ENCODE results near the gene CREB3L1.

CREB3L1 gene, protein sequence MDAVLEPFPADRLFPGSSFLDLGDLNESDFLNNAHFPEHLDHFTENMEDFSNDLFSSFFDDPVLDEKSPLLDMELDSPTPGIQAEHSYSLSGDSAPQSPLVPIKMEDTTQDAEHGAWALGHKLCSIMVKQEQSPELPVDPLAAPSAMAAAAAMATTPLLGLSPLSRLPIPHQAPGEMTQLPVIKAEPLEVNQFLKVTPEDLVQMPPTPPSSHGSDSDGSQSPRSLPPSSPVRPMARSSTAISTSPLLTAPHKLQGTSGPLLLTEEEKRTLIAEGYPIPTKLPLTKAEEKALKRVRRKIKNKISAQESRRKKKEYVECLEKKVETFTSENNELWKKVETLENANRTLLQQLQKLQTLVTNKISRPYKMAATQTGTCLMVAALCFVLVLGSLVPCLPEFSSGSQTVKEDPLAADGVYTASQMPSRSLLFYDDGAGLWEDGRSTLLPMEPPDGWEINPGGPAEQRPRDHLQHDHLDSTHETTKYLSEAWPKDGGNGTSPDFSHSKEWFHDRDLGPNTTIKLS

DNA sequence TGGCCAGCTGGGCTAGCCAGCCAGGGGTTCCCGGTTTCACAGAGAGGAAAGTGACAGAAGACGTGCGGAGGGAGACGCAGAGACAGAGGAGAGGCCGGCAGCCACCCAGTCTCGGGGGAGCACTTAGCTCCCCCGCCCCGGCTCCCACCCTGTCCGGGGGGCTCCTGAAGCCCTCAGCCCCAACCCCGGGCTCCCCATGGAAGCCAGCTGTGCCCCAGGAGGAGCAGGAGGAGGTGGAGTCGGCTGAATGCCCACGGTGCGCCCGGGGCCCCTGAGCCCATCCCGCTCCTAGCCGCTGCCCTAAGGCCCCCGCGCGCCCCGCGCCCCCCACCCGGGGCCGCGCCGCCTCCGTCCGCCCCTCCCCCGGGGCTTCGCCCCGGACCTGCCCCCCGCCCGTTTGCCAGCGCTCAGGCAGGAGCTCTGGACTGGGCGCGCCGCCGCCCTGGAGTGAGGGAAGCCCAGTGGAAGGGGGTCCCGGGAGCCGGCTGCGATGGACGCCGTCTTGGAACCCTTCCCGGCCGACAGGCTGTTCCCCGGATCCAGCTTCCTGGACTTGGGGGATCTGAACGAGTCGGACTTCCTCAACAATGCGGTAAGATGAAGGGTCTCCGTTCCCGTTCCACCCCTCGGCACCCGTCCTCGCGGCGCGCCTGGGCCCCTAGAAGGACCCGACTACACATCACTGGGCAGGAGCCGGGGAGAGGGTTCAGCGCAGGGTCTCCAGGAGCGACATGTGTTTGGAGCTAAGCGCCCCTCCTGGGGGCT is at the start of gene CREB3L1:
TSS of gene CREB3L1 (plus strand) at position 41 of the 765 bp plus-strand sequence. CDS start at position 491, 450 bp downstream.
- H3K4me3 ChIP-seq (ENCODE audit: control insufficient read depth, low read depth, low read length): peak within 1 kb of the TSS; percentile 89
- no peak for DNase-seq (ENCODE audit: low read depth)

DNA sequence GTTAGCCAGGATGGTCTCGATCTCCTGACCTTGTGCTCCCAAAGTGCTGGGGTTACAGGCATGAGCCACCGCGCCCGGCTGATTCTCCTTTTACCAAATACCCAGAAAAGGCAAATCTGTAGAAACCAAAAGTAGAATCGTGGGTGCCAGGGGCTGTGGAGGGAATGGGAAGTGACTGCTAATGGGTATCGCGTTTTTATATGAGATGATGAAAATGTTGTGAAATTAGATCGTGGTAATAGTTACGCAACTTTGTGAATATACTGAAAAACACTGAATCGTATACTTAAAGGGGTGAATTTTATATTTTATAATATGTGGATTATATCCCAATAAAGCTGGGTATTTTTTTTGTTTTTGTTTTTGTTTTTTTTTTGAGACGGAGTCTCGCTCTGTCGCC is 48.2 kb upstream of the CREB3L1 start:
- DNase-seq (ENCODE audit: low read depth): no peak
- H3K4me3 ChIP-seq (ENCODE audit: control insufficient read depth, low read depth, low read length): no peak overlapping the region
- TF ChIP-seq, protein P1, sequence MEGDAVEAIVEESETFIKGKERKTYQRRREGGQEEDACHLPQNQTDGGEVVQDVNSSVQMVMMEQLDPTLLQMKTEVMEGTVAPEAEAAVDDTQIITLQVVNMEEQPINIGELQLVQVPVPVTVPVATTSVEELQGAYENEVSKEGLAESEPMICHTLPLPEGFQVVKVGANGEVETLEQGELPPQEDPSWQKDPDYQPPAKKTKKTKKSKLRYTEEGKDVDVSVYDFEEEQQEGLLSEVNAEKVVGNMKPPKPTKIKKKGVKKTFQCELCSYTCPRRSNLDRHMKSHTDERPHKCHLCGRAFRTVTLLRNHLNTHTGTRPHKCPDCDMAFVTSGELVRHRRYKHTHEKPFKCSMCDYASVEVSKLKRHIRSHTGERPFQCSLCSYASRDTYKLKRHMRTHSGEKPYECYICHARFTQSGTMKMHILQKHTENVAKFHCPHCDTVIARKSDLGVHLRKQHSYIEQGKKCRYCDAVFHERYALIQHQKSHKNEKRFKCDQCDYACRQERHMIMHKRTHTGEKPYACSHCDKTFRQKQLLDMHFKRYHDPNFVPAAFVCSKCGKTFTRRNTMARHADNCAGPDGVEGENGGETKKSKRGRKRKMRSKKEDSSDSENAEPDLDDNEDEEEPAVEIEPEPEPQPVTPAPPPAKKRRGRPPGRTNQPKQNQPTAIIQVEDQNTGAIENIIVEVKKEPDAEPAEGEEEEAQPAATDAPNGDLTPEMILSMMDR (IDR thresholded peaks at IDR 0.05; ENCODE audit: control insufficient read depth, insufficient read depth, low read depth, low read length, missing control alignments): no peak

More for the DNA sequence above, at the start of gene CREB3L1:
- TF ChIP-seq, protein P1 (IDR thresholded peaks at IDR 0.05; ENCODE audit: control insufficient read depth, insufficient read depth, low read depth, low read length, missing control alignments): no peak

DNA sequence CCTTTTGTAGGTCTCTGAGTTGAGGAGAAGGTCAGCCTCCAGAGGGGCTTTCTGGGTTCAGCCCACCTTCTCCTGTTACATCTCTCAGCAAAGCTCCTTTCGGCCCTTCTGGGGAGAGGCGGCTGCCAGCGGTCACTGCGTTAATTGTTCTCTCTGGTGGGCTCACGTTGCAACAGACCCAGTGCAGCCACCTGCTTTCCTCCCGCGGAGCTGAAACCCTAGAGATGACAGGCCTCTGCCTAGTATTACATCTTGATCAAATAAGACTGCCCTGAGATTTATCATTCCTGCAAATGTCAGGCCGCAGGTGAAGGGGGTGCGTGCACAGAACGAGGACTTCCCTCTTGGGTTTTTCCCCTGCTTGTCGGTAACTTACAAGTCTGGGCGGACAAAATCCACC is 43.2 kb upstream of the CREB3L1 start:
- TF ChIP-seq, protein P1 (IDR thresholded peaks at IDR 0.05; ENCODE audit: control insufficient read depth, insufficient read depth, low read depth, low read length, missing control alignments): no peak
- no peak overlapping the region for H3K4me3 ChIP-seq (ENCODE audit: control insufficient read depth, low read depth, low read length)
- DNase-seq (ENCODE audit: low read depth): no peak

DNA sequence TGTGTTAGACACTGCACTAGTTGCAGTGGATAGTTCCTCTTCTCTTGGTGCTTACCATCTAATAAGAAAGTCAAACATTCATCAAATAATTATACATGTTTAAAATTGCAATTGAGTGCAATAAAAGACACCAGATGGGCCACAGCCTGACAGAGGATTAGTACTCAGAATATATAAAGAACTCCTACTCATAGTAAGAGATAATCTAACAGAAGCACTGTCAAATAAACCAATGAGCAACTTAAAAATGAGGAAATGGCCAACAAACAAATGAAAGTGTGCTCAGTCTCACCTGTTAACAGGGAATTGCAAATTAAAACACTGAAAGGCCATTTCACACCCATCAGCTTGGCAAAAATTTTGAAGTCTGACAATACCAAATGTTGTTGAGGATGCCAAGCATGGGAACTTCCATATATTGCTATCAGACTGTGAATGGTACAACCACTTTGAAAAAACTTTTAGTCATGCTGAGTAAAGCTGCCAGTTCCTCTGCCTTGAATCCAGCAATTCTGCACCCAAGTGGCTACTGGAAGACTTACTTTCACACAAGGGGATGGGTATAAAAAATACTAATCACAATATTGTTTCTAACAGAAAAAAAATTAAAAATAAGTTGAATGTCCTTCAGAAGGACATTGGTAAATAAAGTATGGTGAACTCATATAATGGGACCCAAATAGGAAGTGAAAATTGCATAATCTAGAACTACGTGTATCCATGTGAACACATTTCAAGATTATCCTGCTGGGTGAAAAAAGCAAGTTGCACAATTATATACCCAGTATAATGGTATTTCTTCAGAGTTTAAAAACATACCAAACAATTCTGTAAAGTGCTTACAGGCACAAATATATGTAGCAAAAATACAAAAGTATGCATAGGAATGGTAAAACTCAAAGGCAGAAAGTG is 41.4 kb upstream of the CREB3L1 start:
- DNase-seq (ENCODE audit: low read depth): no peak
- TF ChIP-seq, protein P1 (IDR thresholded peaks at IDR 0.05; ENCODE audit: control insufficient read depth, insufficient read depth, low read depth, low read length, missing control alignments): no peak

DNA sequence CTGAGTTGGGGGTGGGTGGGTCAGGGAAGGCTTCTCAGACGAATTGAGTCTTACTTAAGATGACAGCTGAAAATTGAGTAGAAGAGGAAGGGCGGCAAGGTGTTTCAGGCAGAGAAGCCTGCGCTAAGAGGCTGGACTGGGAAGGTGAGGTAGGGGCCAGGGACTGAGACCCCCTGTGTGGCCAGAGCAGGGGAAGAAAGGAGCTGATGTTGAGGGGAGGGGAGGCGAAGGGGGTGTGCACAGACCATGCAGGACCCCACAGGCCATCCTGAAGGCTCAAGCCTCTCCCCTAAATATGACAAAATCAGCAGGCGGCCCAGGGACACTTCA is 40.6 kb upstream of the CREB3L1 start:
- no peak overlapping the region for H3K4me3 ChIP-seq (ENCODE audit: control insufficient read depth, low read depth, low read length)
- TF ChIP-seq, protein P1 (IDR thresholded peaks at IDR 0.05; ENCODE audit: control insufficient read depth, insufficient read depth, low read depth, low read length, missing control alignments): no peak
- no peak for DNase-seq (ENCODE audit: low read depth)

More for the DNA sequence above, 41.4 kb upstream of the CREB3L1 start:
- H3K4me3 ChIP-seq (ENCODE audit: control insufficient read depth, low read depth, low read length): no peak overlapping the region
